Neural crest cell (in vitro differentiated cells): Measurements from ENCODE around the gene SS18L1. TPM values are rescaled to one million over a fixed set of nuclear protein-coding genes. Genes with fewer than 3 reads are reported as not detected.
A peak's percentile ranks its signal among the peaks of the same experiment; 100 is the strongest.

Experiments used
- DNase-seq: peaks from one replicate; pipeline ENCODE4 v3.0.0; 2021; ENCODE audit warnings: low read depth, mixed read lengths, low spot score
- H3K27ac Mint-ChIP-seq: one replicate; pipeline ENCODE4 v1.8.0; 2021; ENCODE audit warnings: mild to moderate bottlenecking, mixed read lengths; ENCODE audit not compliant: unreplicated experiment
- H3K27me3 Mint-ChIP-seq: 2 replicates; pipeline ENCODE4 v1.8.0; 2021; ENCODE audit warnings: low read depth, mild to moderate bottlenecking, mixed read lengths
- H3K36me3 Mint-ChIP-seq: 2 replicates; pipeline ENCODE4 v1.8.0; 2021; ENCODE audit warnings: low read depth, mild to moderate bottlenecking, mixed read lengths
- H3K4me1 Mint-ChIP-seq: 2 replicates; pipeline ENCODE4 v1.8.0; 2021; ENCODE audit warnings: mixed read lengths
- H3K4me3 Mint-ChIP-seq: one replicate; pipeline ENCODE4 v1.8.0; 2021; ENCODE audit warnings: mild to moderate bottlenecking, mixed read lengths
- H3K9me3 Mint-ChIP-seq: 2 replicates; pipeline ENCODE4 v1.8.0; 2021; ENCODE audit warnings: mixed read lengths
- CTCF ChIP-seq: fragments of 200-600 bp; sonication (generic); conservative IDR thresholded peaks from 2 replicates; pipeline ENCODE4 v1.5.0; 2021; ENCODE audit warnings: antibody characterized with exemption, mild to moderate bottlenecking
- total RNA-seq: library from RNA; stranded (reverse); gene quantifications from 2 replicates; pipeline ENCODE4 v1.2.1, GENCODE V29; 2021

The SS18L1 gene
- total RNA-seq, 1 donor from 2014 or later: 30.0 TPM

- no peak for TF ChIP-seq CTCF
- H3K4me3 Mint-ChIP-seq: peak overlapping the region; percentile 27
- peaks cover 24% of the 10 kb centered on the region for H3K36me3 Mint-ChIP-seq
- peaks cover 23% of the 10 kb centered on the region for H3K4me1 Mint-ChIP-seq
- H3K27me3 Mint-ChIP-seq: no peaks in the 10 kb centered on the region
- H3K27ac Mint-ChIP-seq: no peak overlapping the region
- H3K9me3 Mint-ChIP-seq: no peaks in the 10 kb centered on the region
- DNase-seq: no peak
Observed at GRCh38 chr20:62150310-62150575, 6.7 kb downstream of the SS18L1 start.

GRCh38 chr20:62151225-62151624, 7.7 kb downstream of the SS18L1 start:
- Mint-ChIP-seq H3K9me3 (no peaks in the 10 kb centered on the region), H3K4me1 (peaks cover 24% of the 10 kb centered on the region), H3K27ac (no peak overlapping the region), H3K27me3 (no peaks in the 10 kb centered on the region), H3K4me3 (no peak overlapping the region), H3K36me3 (peaks cover 24% of the 10 kb centered on the region)
- no peak for DNase-seq
- no peak for TF ChIP-seq CTCF

GRCh38 chr20:62151835-62152364, 8.3 kb downstream of the SS18L1 start:
- H3K36me3 Mint-ChIP-seq: peaks cover 24% of the 10 kb centered on the region
- no peak for DNase-seq
- no peak for TF ChIP-seq CTCF
- no peaks in the 10 kb centered on the region for H3K9me3 Mint-ChIP-seq
- H3K27ac Mint-ChIP-seq: no peak overlapping the region
- no peak overlapping the region for H3K4me3 Mint-ChIP-seq
- no peaks in the 10 kb centered on the region for H3K27me3 Mint-ChIP-seq
- H3K4me1 Mint-ChIP-seq: peaks cover 25% of the 10 kb centered on the region

GRCh38 chr20:62155428-62156253, 12.1 kb downstream of the SS18L1 start:
- peaks cover 24% of the 10 kb centered on the region for H3K36me3 Mint-ChIP-seq
- no peak overlapping the region for H3K4me3 Mint-ChIP-seq
- H3K27ac Mint-ChIP-seq: no peak overlapping the region
- TF ChIP-seq CTCF: no peak
- H3K27me3 Mint-ChIP-seq: no peaks in the 10 kb centered on the region
- no peak for DNase-seq
- peaks cover 10% of the 10 kb centered on the region for H3K4me1 Mint-ChIP-seq
- no peaks in the 10 kb centered on the region for H3K9me3 Mint-ChIP-seq

GRCh38 chr20:62156254-62156556, 12.6 kb downstream of the SS18L1 start:
- no peak overlapping the region for H3K4me3 Mint-ChIP-seq
- no peaks in the 10 kb centered on the region for H3K27me3 Mint-ChIP-seq
- DNase-seq: no peak
- H3K9me3 Mint-ChIP-seq: no peaks in the 10 kb centered on the region
- H3K27ac Mint-ChIP-seq: no peak overlapping the region
- H3K4me1 Mint-ChIP-seq: peaks cover 10% of the 10 kb centered on the region
- peaks cover 24% of the 10 kb centered on the region for H3K36me3 Mint-ChIP-seq
- no peak for TF ChIP-seq CTCF
